OCI-LY3 (cell line): ENCODE results near the gene RALBP1.

Experiments
- H2AFZ ChIP-seq: fragments of 200-600, 300-600 bp; shearing (Covaris generic); 2 replicates; pipeline ENCODE4 v1.6.0; 2014; ENCODE audit warnings: antibody characterized with exemption, low read depth, low read length
- H3K27ac ChIP-seq: fragments of 200-600, 300-600 bp; sonication (generic); 2 replicates; pipeline ENCODE4 v1.5.1; 2014; ENCODE audit warnings: mild to moderate bottlenecking, low read length, moderate library complexity, mixed read lengths
- H3K27me3 ChIP-seq: fragments of 200-600, 300-600 bp; sonication (generic); 2 replicates; pipeline ENCODE4 v1.6.1; 2014; ENCODE audit warnings: low read depth, low read length, mixed read lengths
- H3K36me3 ChIP-seq: fragments of 200-600, 300-600 bp; sonication (generic); replicated peaks from 2 replicates; pipeline ENCODE3; 2014; ENCODE audit warnings: low read depth, low read length, mixed read lengths
- H3K4me1 ChIP-seq: fragments of 300-600, 200-600 bp; sonication (generic); 2 replicates; pipeline ENCODE4 v1.6.1; 2014; ENCODE audit warnings: low read length, mixed read lengths
- H3K4me2 ChIP-seq: fragments of 200-600, 300-600 bp; sonication (generic); 2 replicates; pipeline ENCODE4 v1.6.1; 2014; ENCODE audit warnings: low read length, mixed read lengths
- H3K4me3 ChIP-seq: fragments of 300-600, 200-600 bp; sonication (generic); 2 replicates; pipeline ENCODE4 v1.5.1; 2014; ENCODE audit warnings: antibody characterized with exemption, mild to moderate bottlenecking, low read length, moderate library complexity
- H3K79me2 ChIP-seq: fragments of 300-600, 200-600 bp; shearing (Covaris generic); 2 replicates; pipeline ENCODE4 v1.6.1; 2014; ENCODE audit warnings: mild to moderate bottlenecking, low read length, mixed read lengths
- H3K9ac ChIP-seq: fragments of 300-600, 200-600 bp; shearing (Covaris generic); 2 replicates; pipeline ENCODE4 v1.6.0; 2014; ENCODE audit warnings: mild to moderate bottlenecking, low read length, moderate library complexity
- H3K9me3 ChIP-seq: fragments of 200-600, 300-600 bp; shearing (Covaris generic); 2 replicates; pipeline ENCODE4 v1.6.1; 2014; ENCODE audit warnings: low read length, mixed read lengths; ENCODE audit not compliant: insufficient read depth
- H4K20me1 ChIP-seq: fragments of 200-600, 300-600 bp; sonication (generic); 2 replicates; pipeline ENCODE4 v1.6.1; 2016; ENCODE audit warnings: low read length, mixed read lengths; ENCODE audit not compliant: insufficient read depth
- EZH2phosphoT487 ChIP-seq: fragments of 200-600 bp; shearing (Covaris generic); IDR thresholded peaks from 2 replicates; pipeline ENCODE4 v1.6.1; 2018; ENCODE audit warnings: antibody characterized with exemption, mixed run types, low read depth
- TF ChIP-seq, protein P1 (sequence below): fragments of 200-600, 300-600 bp; sonication (generic); IDR thresholded peaks from 2 replicates; pipeline ENCODE4 v1.5.1; 2014; ENCODE audit warnings: antibody characterized with exemption, low read length, low read depth

Gene RALBP1

DNA sequence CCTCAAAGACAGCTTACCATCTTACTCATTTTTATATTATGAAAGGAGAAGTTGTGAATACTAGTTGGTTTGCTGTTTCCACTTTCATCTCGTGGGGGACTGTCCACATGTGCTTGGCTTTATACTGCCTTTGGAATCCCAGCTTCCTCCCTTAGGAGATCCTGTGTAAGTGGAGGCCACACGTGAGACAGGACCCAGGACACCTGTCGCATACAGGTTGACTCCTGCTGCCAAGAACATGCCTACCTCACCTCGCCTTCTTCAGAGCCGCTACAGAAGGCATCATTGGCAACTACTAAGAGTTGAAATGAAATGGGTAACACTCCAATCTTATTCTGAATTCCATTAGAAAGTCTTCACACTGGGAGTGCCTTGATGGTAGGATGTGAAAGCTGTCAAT is 69.7 kb downstream of the RALBP1 start:
- Histone ChIP-seq H3K27me3 (no peaks in the 10 kb centered on the region), H3K9me3 (no peaks in the 10 kb centered on the region), H4K20me1 (peaks cover 10% of the 10 kb centered on the region; the same call in 1 of the 2 replicates), H3K36me3 (peaks cover 34% of the 10 kb centered on the region), H3K79me2 (no peaks in the 10 kb centered on the region), H3K27ac (no peak overlapping the region), H3K4me3 (no peak overlapping the region), H2AFZ (no peak overlapping the region), H3K4me1 (peaks cover 16% of the 10 kb centered on the region), H3K4me2 (peak overlapping the region; percentile 57), H3K9ac (no peak overlapping the region)
- TF ChIP-seq, protein P1, sequence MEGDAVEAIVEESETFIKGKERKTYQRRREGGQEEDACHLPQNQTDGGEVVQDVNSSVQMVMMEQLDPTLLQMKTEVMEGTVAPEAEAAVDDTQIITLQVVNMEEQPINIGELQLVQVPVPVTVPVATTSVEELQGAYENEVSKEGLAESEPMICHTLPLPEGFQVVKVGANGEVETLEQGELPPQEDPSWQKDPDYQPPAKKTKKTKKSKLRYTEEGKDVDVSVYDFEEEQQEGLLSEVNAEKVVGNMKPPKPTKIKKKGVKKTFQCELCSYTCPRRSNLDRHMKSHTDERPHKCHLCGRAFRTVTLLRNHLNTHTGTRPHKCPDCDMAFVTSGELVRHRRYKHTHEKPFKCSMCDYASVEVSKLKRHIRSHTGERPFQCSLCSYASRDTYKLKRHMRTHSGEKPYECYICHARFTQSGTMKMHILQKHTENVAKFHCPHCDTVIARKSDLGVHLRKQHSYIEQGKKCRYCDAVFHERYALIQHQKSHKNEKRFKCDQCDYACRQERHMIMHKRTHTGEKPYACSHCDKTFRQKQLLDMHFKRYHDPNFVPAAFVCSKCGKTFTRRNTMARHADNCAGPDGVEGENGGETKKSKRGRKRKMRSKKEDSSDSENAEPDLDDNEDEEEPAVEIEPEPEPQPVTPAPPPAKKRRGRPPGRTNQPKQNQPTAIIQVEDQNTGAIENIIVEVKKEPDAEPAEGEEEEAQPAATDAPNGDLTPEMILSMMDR, result no peak
- TF ChIP-seq EZH2phosphoT487, result no peak

DNA sequence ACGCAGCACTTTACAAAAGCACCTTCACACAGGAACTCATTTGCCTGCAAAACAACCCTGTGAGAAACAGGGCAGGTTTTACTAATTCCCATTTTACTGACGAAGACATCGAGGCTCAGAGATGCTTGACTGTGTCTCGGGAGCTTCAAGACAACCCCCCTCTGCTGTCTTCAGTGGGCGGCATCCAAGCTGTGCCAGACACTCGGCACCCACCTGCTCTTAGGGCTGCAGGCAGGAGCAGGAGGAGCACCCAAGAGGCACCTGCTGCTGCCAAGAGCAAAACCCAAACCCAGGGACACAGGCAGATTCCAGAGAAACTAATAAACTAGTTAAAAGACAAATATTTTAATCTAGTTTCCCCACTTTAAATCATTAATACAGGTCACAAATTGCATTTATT is 71.2 kb downstream of the RALBP1 start:
- H4K20me1 ChIP-seq, result peaks cover 14% of the 10 kb centered on the region; the same call in 1 of the 2 replicates
- TF ChIP-seq EZH2phosphoT487, result no peak
- TF ChIP-seq, protein P1, result no peak
- no peak overlapping the region for H3K4me2 ChIP-seq
- no peak overlapping the region for H3K4me3 ChIP-seq
- H3K27ac ChIP-seq, result no peak overlapping the region
- H3K9me3 ChIP-seq, result no peaks in the 10 kb centered on the region
- no peaks in the 10 kb centered on the region for H3K27me3 ChIP-seq
- peaks cover 35% of the 10 kb centered on the region for H3K36me3 ChIP-seq
- H3K79me2 ChIP-seq, result no peaks in the 10 kb centered on the region
- peaks cover 16% of the 10 kb centered on the region for H3K4me1 ChIP-seq
- no peak overlapping the region for H2AFZ ChIP-seq
- H3K9ac ChIP-seq, result no peak overlapping the region

DNA sequence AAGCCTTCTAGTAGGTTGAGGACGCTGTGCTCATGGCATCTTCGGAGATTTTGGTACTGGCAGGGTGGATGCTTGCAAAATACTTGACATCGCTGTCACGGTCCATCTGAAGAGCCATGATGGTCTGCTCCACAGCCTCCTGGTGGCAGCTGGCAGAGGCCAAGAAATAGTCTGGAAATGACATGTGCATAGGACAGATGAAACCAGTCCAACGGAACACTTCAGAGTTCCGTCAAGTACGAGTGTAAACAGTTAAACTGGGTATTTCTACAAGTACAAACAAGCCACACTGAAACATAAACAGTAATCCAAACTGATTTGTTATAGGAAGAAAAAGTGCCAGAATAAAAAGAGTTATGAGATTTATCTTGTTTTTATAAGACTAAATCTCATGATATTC is 72.5 kb downstream of the RALBP1 start:
- Histone ChIP-seq H2AFZ (no peak overlapping the region), H3K9ac (no peak overlapping the region), H4K20me1 (peaks cover 15% of the 10 kb centered on the region; the same call in 1 of the 2 replicates), H3K27me3 (no peaks in the 10 kb centered on the region), H3K4me1 (peaks cover 16% of the 10 kb centered on the region), H3K27ac (no peak overlapping the region), H3K4me3 (no peak overlapping the region), H3K9me3 (0 out of 2 replicates have a peak, but pooled peaks cover 2% of the 10 kb centered on the region), H3K36me3 (peaks cover 42% of the 10 kb centered on the region), H3K4me2 (no peak overlapping the region), H3K79me2 (no peaks in the 10 kb centered on the region)
- TF ChIP-seq EZH2phosphoT487, result no peak
- TF ChIP-seq, protein P1, result no peak

- no peaks in the 10 kb centered on the region for H3K27me3 ChIP-seq
- H3K9me3 ChIP-seq, result 0 out of 2 replicates have a peak, but pooled peaks cover 4% of the 10 kb centered on the region
- H3K4me1 ChIP-seq, result peaks cover 10% of the 10 kb centered on the region
- no peak overlapping the region for H3K9ac ChIP-seq
- TF ChIP-seq, protein P1, result peak; percentile 39
- no peak for TF ChIP-seq EZH2phosphoT487
- peaks cover 52% of the 10 kb centered on the region for H3K36me3 ChIP-seq
- no peak overlapping the region for H2AFZ ChIP-seq
- no peak overlapping the region for H3K4me2 ChIP-seq
- H3K79me2 ChIP-seq, result no peaks in the 10 kb centered on the region
- H4K20me1 ChIP-seq, result peaks cover 14% of the 10 kb centered on the region; the same call in 1 of the 2 replicates
- H3K4me3 ChIP-seq, result no peak overlapping the region
- no peak overlapping the region for H3K27ac ChIP-seq
Observed at GRCh38 chr18:9549405-9549804, 74.1 kb downstream of the RALBP1 start.
